ENCODE results near the gene KCP.

KCP gene

DNA sequence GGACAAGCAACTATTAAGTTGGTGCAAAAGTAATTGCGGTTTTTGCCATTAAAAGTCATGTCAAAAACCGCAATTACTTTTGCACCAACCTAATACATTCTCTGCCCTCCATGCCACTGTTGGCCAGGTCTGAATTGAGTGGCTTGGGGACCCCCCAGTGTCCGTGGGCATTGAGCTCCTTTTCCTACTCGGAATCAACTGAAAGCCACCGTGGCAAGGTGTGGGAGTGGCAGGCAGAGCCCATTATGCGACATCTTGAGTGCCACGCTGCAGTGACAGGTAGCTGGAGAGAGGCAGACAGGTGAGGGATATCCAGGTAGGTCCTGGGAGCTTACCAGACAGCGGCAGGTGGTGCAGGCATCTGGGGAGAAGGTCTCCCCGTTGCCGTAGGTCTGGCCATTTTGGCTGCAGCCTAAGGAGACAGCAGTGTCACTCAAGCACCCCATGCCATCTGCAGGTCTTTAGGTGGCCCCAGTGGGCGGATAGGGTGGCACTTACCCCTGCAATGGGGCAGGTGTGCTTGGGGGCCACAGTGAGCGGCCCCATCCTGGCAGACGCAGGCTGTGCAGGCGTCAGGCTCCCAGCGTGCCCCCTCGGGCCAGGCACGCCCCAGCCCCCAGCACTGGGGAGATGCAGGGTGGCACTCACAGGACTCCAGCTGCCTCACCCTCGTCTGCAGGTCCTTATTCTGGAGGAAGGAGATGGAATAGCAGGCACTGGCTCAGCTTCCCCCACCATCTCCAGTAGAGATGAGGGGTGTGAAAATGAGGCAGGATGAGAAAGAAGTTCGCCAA is 3.5 kb downstream of the KCP start:
- H3K4me3 ChIP-seq (ENCODE audit: low read depth, low read length): no peak overlapping the region
- TF ChIP-seq, protein P1, sequence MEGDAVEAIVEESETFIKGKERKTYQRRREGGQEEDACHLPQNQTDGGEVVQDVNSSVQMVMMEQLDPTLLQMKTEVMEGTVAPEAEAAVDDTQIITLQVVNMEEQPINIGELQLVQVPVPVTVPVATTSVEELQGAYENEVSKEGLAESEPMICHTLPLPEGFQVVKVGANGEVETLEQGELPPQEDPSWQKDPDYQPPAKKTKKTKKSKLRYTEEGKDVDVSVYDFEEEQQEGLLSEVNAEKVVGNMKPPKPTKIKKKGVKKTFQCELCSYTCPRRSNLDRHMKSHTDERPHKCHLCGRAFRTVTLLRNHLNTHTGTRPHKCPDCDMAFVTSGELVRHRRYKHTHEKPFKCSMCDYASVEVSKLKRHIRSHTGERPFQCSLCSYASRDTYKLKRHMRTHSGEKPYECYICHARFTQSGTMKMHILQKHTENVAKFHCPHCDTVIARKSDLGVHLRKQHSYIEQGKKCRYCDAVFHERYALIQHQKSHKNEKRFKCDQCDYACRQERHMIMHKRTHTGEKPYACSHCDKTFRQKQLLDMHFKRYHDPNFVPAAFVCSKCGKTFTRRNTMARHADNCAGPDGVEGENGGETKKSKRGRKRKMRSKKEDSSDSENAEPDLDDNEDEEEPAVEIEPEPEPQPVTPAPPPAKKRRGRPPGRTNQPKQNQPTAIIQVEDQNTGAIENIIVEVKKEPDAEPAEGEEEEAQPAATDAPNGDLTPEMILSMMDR (IDR thresholded peaks at IDR 0.05; ENCODE audit: low read depth, low read length): no peak

DNA sequence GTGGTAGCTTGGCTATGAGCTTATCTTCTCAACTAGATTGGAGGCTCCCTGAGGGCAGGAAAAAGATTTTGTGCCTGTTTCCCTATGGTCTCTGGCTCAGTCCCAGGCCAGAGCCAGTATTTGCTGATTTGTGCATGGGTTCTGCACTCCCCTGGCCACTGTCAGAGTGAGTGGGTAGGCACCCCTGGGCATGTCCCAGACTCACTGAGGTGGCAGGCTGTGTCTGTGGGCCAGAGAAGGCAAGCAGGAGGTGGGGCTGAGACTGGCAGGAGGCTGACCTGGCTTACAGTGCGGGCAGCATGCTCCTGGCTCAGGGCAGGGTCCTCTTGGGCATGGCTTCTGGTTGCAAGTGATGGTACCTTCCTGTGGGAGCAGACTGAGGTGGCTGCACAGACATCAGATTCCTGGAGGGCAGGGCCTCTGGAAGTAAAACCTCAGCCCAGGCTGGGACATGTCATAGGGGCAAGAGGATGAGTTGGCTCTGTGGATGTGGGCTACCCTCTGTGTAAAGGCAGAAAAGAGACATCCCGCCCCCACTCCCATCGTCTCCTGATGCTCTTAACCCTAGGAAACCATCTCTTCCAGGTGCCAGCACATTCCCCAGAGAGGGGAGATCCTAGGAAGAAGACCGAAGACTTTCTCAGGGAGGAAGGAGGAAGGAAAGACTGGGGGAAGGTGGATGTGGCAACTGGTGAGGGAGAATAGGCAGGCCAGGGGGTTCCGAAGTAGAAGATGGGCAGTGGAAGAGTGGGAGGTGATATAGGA is 4.3 kb downstream of the KCP start:
- TF ChIP-seq, protein P1 (IDR thresholded peaks at IDR 0.05; ENCODE audit: low read depth, low read length): no peak

DNA sequence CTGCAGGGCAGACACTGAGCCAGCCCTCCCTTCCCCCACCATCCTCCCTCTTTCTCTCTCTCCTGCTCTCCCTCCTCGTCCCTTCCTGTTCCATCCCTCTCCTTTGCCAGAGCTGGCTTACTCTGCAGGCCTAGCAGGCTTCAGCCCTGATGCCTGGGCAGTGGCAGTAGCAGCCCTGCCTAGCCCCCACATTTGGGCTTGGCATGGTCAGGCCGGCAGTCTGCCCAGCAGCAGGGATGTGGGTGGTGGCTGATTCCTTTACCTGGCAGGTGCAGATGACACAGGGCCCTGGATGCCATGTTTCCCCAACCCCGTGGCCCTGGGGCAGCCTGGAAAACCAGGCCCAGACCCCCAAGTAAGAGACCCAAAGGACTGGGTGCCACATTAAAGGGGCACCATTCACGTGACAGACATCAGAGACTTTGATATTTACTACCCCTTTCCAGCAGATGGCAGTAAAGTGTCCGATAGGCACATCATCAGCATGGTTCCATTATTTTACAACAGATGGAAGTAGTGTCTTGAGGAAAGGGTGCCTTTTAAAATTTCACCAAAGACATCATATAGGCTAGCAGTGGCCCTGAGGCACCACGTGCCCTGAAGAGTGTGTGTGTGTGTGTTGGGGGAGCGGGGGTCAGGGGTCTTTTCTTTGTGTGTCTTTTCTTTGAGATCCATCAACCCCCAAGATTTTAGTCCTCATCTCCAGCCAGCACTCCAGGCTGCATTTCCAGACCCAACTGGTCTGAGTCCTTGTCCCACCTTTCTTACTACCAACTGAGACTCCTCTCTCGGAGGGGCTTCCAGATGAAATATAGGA is 5.9 kb downstream of the KCP start:
- TF ChIP-seq, protein P1 (IDR thresholded peaks at IDR 0.05; ENCODE audit: low read depth, low read length): no peak; the same call in none of the 2 replicates
- H3K4me3 ChIP-seq (ENCODE audit: low read depth, low read length): no peak overlapping the region

More for the DNA sequence above, 4.3 kb downstream of the KCP start:
- no peak overlapping the region for H3K4me3 ChIP-seq (ENCODE audit: low read depth, low read length)

DNA sequence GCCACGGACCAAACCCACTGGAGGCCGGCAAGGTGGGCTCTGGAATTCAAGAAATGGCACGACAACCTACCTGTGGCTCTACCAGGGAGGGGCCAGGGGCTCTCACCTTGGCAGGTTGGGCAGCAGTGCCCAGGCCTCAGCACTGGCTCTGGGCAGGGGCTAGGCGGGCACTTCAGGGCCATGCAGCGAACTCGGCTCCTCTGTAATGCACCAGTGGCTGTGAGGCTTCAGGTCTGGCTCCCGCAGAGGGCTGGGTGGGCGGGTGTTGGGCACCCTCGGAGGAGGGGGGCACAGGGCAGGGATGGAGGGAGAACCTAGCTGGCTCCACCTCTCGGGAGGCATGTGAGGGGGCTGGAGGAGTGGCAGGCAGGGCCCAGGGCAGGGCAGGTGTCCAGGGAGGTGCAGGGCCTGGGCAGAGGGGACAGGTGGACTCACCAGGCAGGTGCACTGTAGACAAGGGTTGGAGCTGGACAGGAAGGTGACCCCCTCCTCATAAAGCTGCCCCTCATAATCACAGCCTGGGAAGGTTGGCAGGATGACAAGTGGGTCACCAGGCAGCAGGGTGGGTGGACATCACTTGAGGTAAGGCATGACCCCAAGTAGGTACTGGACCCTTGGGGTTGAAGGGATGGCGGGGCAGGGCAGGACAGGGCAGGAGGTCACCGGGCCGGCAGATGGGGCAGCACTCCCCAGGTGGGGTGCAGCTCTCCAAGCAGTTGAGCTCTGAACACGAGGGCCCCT is 6.7 kb downstream of the KCP start:
- no peak overlapping the region for H3K4me3 ChIP-seq (ENCODE audit: low read depth, low read length)
- TF ChIP-seq, protein P1 (IDR thresholded peaks at IDR 0.05; ENCODE audit: low read depth, low read length): no peak

DNA sequence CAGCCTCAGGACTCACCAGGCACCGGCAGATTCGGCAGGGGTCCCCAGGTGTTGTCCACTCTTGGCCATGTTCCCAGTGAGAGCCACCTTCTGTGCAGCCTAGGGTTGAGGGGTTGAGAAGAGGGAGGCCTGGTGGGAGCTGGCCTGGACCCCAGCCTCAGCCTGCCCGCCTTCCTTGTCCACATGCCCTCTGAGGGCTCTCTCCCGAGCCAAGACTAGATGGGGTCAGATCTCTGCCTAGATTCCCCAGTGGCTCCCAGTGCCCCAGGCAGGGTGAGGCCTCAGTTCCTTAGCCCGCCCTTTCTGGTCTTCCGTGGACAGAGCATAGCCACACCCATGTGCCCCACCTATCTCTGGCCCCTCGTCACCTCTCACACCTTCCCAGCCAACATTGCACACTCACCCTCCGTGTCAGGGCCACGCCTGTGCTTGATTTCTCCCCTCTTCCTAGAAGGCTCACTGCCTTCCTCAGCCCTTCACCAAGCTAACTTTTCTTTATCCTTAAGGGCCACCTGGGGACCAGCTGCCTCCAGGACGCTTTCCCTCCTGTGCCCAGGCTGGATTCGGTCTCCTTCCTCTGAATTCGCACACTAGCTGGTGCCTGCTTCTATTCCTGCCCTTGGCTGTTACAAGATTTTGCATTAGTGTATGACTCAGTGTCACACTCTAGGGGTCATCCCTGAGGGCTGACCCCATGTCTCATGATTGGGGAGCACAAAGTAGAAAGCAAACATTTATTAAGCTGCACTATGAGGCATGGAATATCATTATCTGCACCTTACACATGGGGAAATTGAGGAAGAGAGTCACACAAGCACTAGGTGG is 7.5 kb downstream of the KCP start:
- no peak overlapping the region for H3K4me3 ChIP-seq (ENCODE audit: low read depth, low read length)
- TF ChIP-seq, protein P1 (IDR thresholded peaks at IDR 0.05; ENCODE audit: low read depth, low read length): no peak

DNA sequence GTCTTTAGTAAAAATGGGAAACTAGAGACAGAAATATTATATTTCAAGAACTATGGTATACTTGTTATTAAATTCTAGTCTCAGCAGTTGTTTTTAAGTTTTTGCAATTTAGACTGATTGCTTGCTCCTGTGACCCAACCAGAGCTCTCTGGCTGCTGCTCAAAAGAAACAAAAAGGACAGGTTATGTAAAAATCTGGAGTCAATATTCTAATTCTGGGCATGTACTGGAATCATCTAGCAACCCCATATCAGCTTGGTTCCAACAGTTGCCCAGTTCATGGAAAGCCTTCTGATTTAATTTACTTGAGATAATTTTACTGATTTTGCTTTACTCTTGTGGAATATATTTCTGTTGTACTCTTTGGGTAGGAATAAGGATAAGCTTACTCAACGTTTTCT is 10.3 kb downstream of the KCP start:
- TF ChIP-seq, protein P1 (IDR thresholded peaks at IDR 0.05; ENCODE audit: low read depth, low read length): no peak
- H3K4me3 ChIP-seq (ENCODE audit: low read depth, low read length): no peak overlapping the region
